Thyroid gland (tissue), 4 donors: ENCODE measurements around the gene RAB14. TPM values are rescaled to one million over a fixed set of nuclear protein-coding genes. Genes with fewer than 3 reads are reported as not detected.

Experiments used
- DNase-seq, 2 donors: peaks; one replicate each; pipeline ENCODE4 v3.0.0-alpha.2; 2019
- H3K27ac ChIP-seq, 3 donors: fragments of 200-600 bp; sonication (generic); 1 replicate in 2 of 3; 2 replicates in 1 of 3; pipeline ENCODE4 v1.5.1; 2016 to 2019; ENCODE audit warnings: mild to moderate bottlenecking in 1 of 3, moderate library complexity in 1 of 3
- H3K27me3 ChIP-seq: fragments of 200-600 bp; sonication (generic); one replicate; pipeline ENCODE4 v1.5.1; 2019
- H3K36me3 ChIP-seq, 2 donors: fragments of 200-600 bp; sonication (generic); one replicate each; pipeline ENCODE4 v1.5.1; 2016 to 2019
- H3K4me1 ChIP-seq, 2 donors: fragments of 200-600 bp; sonication (generic); one replicate each; pipeline ENCODE4 v1.5.1; 2017 to 2019
- H3K4me3 ChIP-seq, 3 donors: fragments of 200-600 bp; sonication (generic); replicated peaks in 1 of 3; 1 replicate in 2 of 3; 2 replicates in 1 of 3; pipeline ENCODE4 v1.5.1; 2016; ENCODE audit warnings: mild to moderate bottlenecking in 1 of 3
- H3K9me3 ChIP-seq: fragments of 200-600 bp; sonication (generic); one replicate; pipeline ENCODE4 v1.5.1; 2017
- CTCF ChIP-seq, 6 experiments: fragments of 200-600 bp in 3 of 6; fragments of 450-650 bp in 3 of 6; sonication (generic) in 3 of 6; IDR thresholded peaks; one replicate each; pipeline ENCODE4 v1.5.1; 2016 to 2019; ENCODE audit warnings: antibody characterized with exemption in 6 of 6, mild to moderate bottlenecking in 2 of 6, inconsistent platforms in 1 of 6, moderate library complexity in 1 of 6
- POLR2A ChIP-seq, 2 donors: fragments of 450-650 bp; IDR thresholded peaks; one replicate each; pipeline ENCODE4 v1.6.1; 2017; ENCODE audit warnings: antibody characterized with exemption in 2 of 2, mild to moderate bottlenecking in 2 of 2, moderate library complexity in 1 of 2
- WGBS, 2 donors: methylation state at CpG; one replicate each; pipeline ENCODE4 v1.1.5; 2017; 5-methylcytosine and 5-hydroxymethylcytosine counted together
- intact Hi-C: fragments of 100-400 bp; cut with DNase I; formaldehyde crosslinking; loops from one replicate; pipeline ENCODE4 v1.15.1; 2023
- total RNA-seq, 4 donors: library from RNA; depleted of rRNA; stranded (reverse); fragments of >200 nt; gene quantifications; one replicate each; pipeline ENCODE4 v1.2.3, GENCODE V29; 2016

Gene RAB14
- total RNA-seq, 4 donors from 2014 or later = 44.6 to 55.8 (median 49.1) TPM

- DNase-seq = no peak
- TF ChIP-seq CTCF (IDR thresholded peaks at IDR 0.05) (no peak), POLR2A (IDR thresholded peaks at IDR 0.05) (no peak)
- Histone ChIP-seq H3K36me3 (no peaks in the 10 kb centered on the region), H3K27ac (no peak overlapping the region), H3K9me3 (no peaks in the 10 kb centered on the region), H3K27me3 (no peaks in the 10 kb centered on the region), H3K4me1 (peaks cover 11 to 28% of the 10 kb centered on the region in 2 donors), H3K4me3 (no peak overlapping the region)
- WGBS, 2 donors = 72 to 85% methylated on average over 3 of the region's 3 CpGs
- intact Hi-C loops = no loop called here
Observed at GRCh38 chr9:121187636-121188305, 13.9 kb downstream of the RAB14 start.

- intact Hi-C loops = no loop called here
- H3K4me1 ChIP-seq = peaks cover 14 to 25% of the 10 kb centered on the region in 2 donors
- WGBS, 2 donors = 95 to 96% methylated on average over 4 of the region's 4 CpGs
- no peaks in the 10 kb centered on the region for H3K9me3 ChIP-seq
- H3K27me3 ChIP-seq = no peaks in the 10 kb centered on the region
- no peak for TF ChIP-seq CTCF (IDR thresholded peaks at IDR 0.05)
- no peak overlapping the region for H3K4me3 ChIP-seq
- H3K36me3 ChIP-seq = peaks cover 4 to 5% of the 10 kb centered on the region in 2 donors
- H3K27ac ChIP-seq = no peak overlapping the region
- no peak for DNase-seq
Observed at GRCh38 chr9:121185774-121186403, 15.8 kb downstream of the RAB14 start.

GRCh38 chr9:121185178-121185745 is 16.4 kb downstream of the RAB14 start:
- H3K27me3 ChIP-seq = no peaks in the 10 kb centered on the region
- intact Hi-C loops = no loop called here
- H3K4me3 ChIP-seq = no peak overlapping the region
- no peak for TF ChIP-seq POLR2A (IDR thresholded peaks at IDR 0.05)
- no peak for TF ChIP-seq CTCF (IDR thresholded peaks at IDR 0.05)
- H3K9me3 ChIP-seq = no peaks in the 10 kb centered on the region
- WGBS, 2 donors = 77 to 85% methylated on average over 3 of the region's 3 CpGs
- H3K36me3 ChIP-seq = peaks cover 6 to 8% of the 10 kb centered on the region in 2 donors
- no peak overlapping the region for H3K27ac ChIP-seq
- no peak for DNase-seq
- peaks cover 14 to 19% of the 10 kb centered on the region in 2 donors for H3K4me1 ChIP-seq

DNA sequence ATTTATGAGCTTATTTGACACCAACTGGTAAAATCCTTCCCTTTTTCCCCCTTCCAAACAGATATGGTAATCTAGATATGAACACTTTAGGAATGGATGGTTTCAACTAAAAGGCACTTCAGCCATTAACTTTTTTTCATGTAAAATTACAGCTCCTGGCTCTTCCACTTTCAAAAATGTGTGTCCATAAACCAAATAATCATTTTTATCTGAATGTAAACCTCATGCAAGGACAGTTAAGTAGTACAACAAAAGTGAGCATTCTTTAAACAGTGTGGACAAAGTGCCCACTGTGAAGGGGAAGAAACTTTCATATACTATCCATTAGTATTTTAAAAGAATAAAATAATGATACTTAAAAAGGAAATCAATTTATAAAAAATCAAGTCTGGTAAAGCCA is 17.2 kb downstream of the RAB14 start:
- Histone ChIP-seq H3K36me3 (peaks cover 6 to 8% of the 10 kb centered on the region in 2 donors), H3K9me3 (no peaks in the 10 kb centered on the region), H3K27me3 (no peaks in the 10 kb centered on the region), H3K4me1 (peaks cover 14 to 19% of the 10 kb centered on the region in 2 donors), H3K27ac (no peak overlapping the region), H3K4me3 (no peak overlapping the region)
- TF ChIP-seq POLR2A (IDR thresholded peaks at IDR 0.05) (no peak), CTCF (IDR thresholded peaks at IDR 0.05) (no peak)
- intact Hi-C loops = no loop called here
- DNase-seq = no peak
